ENCODE data around the gene TMEM186. TPM values are rescaled to one million over a fixed set of nuclear protein-coding genes. Genes with fewer than 3 reads are reported as not detected.

Gene TMEM186
- total and polyA plus RNA-seq, 2 experiments from 2014 or later: 10.9 to 20.4 TPM

- H3K79me2 ChIP-seq: no peaks in the 10 kb centered on the region
- no peaks in the 10 kb centered on the region for H4K20me1 ChIP-seq (ENCODE audit: insufficient read depth, poor library complexity, severe bottlenecking)
- H3K36me3 ChIP-seq (replicated peaks; ENCODE audit: insufficient read depth, low read depth): no peaks in the 10 kb centered on the region
- H3K4me1 ChIP-seq (ENCODE audit: insufficient read depth): no peaks in the 10 kb centered on the region
- H2AFZ ChIP-seq: no peak overlapping the region
- WGBS (ENCODE audit: low lambda C conversion rate, missing lambda C conversion rate): 86% methylated on average over 6 of the region's 6 CpGs
- no peak for DNase-seq (ENCODE audit: low spot score)
- no peaks in the 10 kb centered on the region for H3K9me2 ChIP-seq (replicated peaks; ENCODE audit: insufficient read depth)
- H3K4me3 ChIP-seq: no peak overlapping the region
- no peak overlapping the region for H3K4me2 ChIP-seq
- H3K27me3 ChIP-seq: no peaks in the 10 kb centered on the region
- no peak for TF ChIP-seq EZH2phosphoT487 (IDR thresholded peaks at IDR 0.05; ENCODE audit: low read depth, severe bottlenecking, unreplicated experiment)
- TF ChIP-seq, protein P1, sequence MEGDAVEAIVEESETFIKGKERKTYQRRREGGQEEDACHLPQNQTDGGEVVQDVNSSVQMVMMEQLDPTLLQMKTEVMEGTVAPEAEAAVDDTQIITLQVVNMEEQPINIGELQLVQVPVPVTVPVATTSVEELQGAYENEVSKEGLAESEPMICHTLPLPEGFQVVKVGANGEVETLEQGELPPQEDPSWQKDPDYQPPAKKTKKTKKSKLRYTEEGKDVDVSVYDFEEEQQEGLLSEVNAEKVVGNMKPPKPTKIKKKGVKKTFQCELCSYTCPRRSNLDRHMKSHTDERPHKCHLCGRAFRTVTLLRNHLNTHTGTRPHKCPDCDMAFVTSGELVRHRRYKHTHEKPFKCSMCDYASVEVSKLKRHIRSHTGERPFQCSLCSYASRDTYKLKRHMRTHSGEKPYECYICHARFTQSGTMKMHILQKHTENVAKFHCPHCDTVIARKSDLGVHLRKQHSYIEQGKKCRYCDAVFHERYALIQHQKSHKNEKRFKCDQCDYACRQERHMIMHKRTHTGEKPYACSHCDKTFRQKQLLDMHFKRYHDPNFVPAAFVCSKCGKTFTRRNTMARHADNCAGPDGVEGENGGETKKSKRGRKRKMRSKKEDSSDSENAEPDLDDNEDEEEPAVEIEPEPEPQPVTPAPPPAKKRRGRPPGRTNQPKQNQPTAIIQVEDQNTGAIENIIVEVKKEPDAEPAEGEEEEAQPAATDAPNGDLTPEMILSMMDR (IDR thresholded peaks at IDR 0.05; ENCODE audit: poor library complexity): no peak
- TF ChIP-seq EZH2 (IDR thresholded peaks at IDR 0.05; ENCODE audit: borderline replicate concordance): no peak
- no peaks in the 10 kb centered on the region for H3K9me3 ChIP-seq (ENCODE audit: low read depth)
- no peak overlapping the region for H3K27ac ChIP-seq
Measured at GRCh38 chr16:8782673-8783072, 14.8 kb downstream of the TMEM186 start.

DNA sequence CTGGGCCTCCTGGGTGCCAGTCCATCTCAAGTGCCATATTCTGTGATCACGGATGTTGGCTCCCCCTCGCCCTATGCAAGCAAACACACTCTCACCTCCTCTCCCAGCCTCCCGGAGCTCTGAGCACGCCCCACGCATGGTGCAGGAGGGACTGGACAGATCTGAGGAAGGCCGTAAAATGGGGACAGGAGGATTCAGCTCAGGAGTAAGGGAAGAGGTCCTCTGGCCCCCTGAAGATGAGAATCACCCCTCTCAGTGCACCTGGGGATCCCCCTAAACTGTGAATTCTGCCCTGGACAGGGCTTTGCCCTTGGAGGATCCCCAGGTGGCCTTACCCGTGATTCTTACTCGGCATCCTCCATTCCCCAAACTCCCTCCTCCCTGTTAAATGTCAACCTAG is 15.6 kb downstream of the TMEM186 start:
- Histone ChIP-seq H3K9me2 (replicated peaks; ENCODE audit: insufficient read depth) (no peaks in the 10 kb centered on the region), H3K4me1 (ENCODE audit: insufficient read depth) (no peaks in the 10 kb centered on the region), H3K9me3 (ENCODE audit: low read depth) (no peaks in the 10 kb centered on the region), H2AFZ (no peak overlapping the region), H3K79me2 (no peaks in the 10 kb centered on the region), H4K20me1 (ENCODE audit: insufficient read depth, poor library complexity, severe bottlenecking) (no peaks in the 10 kb centered on the region), H3K4me3 (no peak overlapping the region), H3K4me2 (no peak overlapping the region), H3K27ac (no peak overlapping the region), H3K27me3 (no peaks in the 10 kb centered on the region), H3K36me3 (replicated peaks; ENCODE audit: insufficient read depth, low read depth) (no peaks in the 10 kb centered on the region)
- no peak for TF ChIP-seq EZH2 (IDR thresholded peaks at IDR 0.05; ENCODE audit: borderline replicate concordance)
- TF ChIP-seq, protein P1 (IDR thresholded peaks at IDR 0.05; ENCODE audit: poor library complexity): no peak
- no peak for TF ChIP-seq EZH2phosphoT487 (IDR thresholded peaks at IDR 0.05; ENCODE audit: low read depth, severe bottlenecking, unreplicated experiment)
- WGBS (ENCODE audit: low lambda C conversion rate, missing lambda C conversion rate): 96% methylated on average over 8 of the region's 8 CpGs
- DNase-seq (ENCODE audit: low spot score): no peak

- Histone ChIP-seq H3K79me2 (no peaks in the 10 kb centered on the region), H3K27ac (no peak overlapping the region), H3K9me3 (ENCODE audit: low read depth) (no peaks in the 10 kb centered on the region), H2AFZ (no peak overlapping the region), H3K4me2 (no peak overlapping the region), H3K4me3 (no peak overlapping the region), H4K20me1 (ENCODE audit: insufficient read depth, poor library complexity, severe bottlenecking) (no peaks in the 10 kb centered on the region), H3K36me3 (replicated peaks; ENCODE audit: insufficient read depth, low read depth) (no peaks in the 10 kb centered on the region), H3K9me2 (replicated peaks; ENCODE audit: insufficient read depth) (no peaks in the 10 kb centered on the region), H3K4me1 (ENCODE audit: insufficient read depth) (no peaks in the 10 kb centered on the region), H3K27me3 (no peaks in the 10 kb centered on the region)
- 88% methylated on average over 7 of the region's 7 CpGs for WGBS (ENCODE audit: low lambda C conversion rate, missing lambda C conversion rate)
- no peak for DNase-seq (ENCODE audit: low spot score)
- TF ChIP-seq EZH2phosphoT487 (IDR thresholded peaks at IDR 0.05; ENCODE audit: low read depth, severe bottlenecking, unreplicated experiment): no peak
- TF ChIP-seq, protein P1 (IDR thresholded peaks at IDR 0.05; ENCODE audit: poor library complexity): no peak
- TF ChIP-seq EZH2 (IDR thresholded peaks at IDR 0.05; ENCODE audit: borderline replicate concordance): no peak
Measured at GRCh38 chr16:8777217-8777616, 20.2 kb downstream of the TMEM186 start.

DNA sequence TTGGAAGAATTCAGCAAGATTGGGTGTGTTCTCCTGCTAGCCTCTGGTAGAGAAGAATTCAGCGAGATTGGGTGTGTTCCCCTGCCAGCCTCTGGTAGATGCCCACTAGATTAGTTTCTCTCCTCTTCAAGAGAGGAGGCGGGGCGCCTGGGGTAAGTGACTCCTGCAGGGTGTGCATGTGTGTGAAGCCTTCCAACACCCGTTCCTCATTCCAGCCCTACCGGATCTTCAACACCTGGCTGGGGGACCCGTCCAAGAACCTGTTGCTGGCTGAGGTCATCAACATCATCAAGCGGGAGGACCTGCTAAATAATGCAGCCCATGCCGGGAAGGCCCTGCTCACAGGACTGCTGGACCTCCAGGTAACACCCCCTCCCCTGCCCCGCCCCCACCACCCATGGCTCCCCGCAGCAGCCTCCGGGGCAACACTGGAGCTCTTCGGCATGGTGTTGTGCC is 21.3 kb downstream of the TMEM186 start:
- Histone ChIP-seq H3K79me2 (no peaks in the 10 kb centered on the region), H4K20me1 (ENCODE audit: insufficient read depth, poor library complexity, severe bottlenecking) (no peaks in the 10 kb centered on the region), H3K9me3 (ENCODE audit: low read depth) (no peaks in the 10 kb centered on the region), H3K9me2 (replicated peaks; ENCODE audit: insufficient read depth) (no peaks in the 10 kb centered on the region), H3K4me1 (ENCODE audit: insufficient read depth) (no peaks in the 10 kb centered on the region), H2AFZ (no peak overlapping the region), H3K36me3 (replicated peaks; ENCODE audit: insufficient read depth, low read depth) (no peaks in the 10 kb centered on the region), H3K4me3 (no peak overlapping the region), H3K27me3 (no peaks in the 10 kb centered on the region), H3K4me2 (no peak overlapping the region), H3K27ac (no peak overlapping the region)
- DNase-seq (ENCODE audit: low spot score): no peak
- TF ChIP-seq EZH2phosphoT487 (IDR thresholded peaks at IDR 0.05; ENCODE audit: low read depth, severe bottlenecking, unreplicated experiment) (no peak), EZH2 (IDR thresholded peaks at IDR 0.05; ENCODE audit: borderline replicate concordance) (no peak)
- TF ChIP-seq, protein P1 (IDR thresholded peaks at IDR 0.05; ENCODE audit: poor library complexity): no peak
- WGBS (ENCODE audit: low lambda C conversion rate, missing lambda C conversion rate): 80% methylated on average over 12 of the region's 12 CpGs

Measured in hepatocyte (in vitro differentiated cells).